K562 (cell line): ENCODE data around the gene SH2B2. TPM values are rescaled to one million over a fixed set of nuclear protein-coding genes. Genes with fewer than 3 reads are reported as not detected.
A peak's percentile ranks its signal among the peaks of the same experiment; 100 is the strongest.

Experiments used
- ARNT ChIP-seq, 2 experiments: fragments of 450-650 bp; IDR thresholded peaks; 2 replicates each; pipeline ENCODE4 v1.6.1; 2016; ENCODE audit warnings: mild to moderate bottlenecking in 1 of 2
- CTBP1 ChIP-seq: fragments of 450-650 bp; IDR thresholded peaks from 2 replicates; pipeline ENCODE4 v1.6.1; 2016; ENCODE audit warnings: borderline replicate concordance
- FIP1L1 ChIP-seq: fragments of 200-400 bp; formaldehyde crosslinking; IDR thresholded peaks from 2 replicates; pipeline ENCODE4 v1.6.1; 2018; ENCODE audit warnings: mild to moderate bottlenecking, low read depth, low read length; ENCODE audit not compliant: poor library complexity, severe bottlenecking
- KLF6 ChIP-seq: fragments of 250-450 bp; sonication (Bioruptor Pico); IDR thresholded peaks from 2 replicates; pipeline ENCODE4 v1.4.0; 2020; ENCODE audit warnings: mild to moderate bottlenecking, moderate library complexity, borderline replicate concordance
- LCOR ChIP-seq: sonication (generic); formaldehyde crosslinking; IDR thresholded peaks from 2 replicates; pipeline ENCODE4 v1.8.0; 2022; ENCODE audit warnings: mild to moderate bottlenecking, missing genetic modification reagents
- MXI1 ChIP-seq: IDR thresholded peaks from 2 replicates; pipeline ENCODE4 v1.6.1; 2011; ENCODE audit warnings: low read depth, mild to moderate bottlenecking, improper control_type of control experiment, low read length
- NKRF ChIP-seq: fragments of 450-650 bp; IDR thresholded peaks from 2 replicates; pipeline ENCODE4 v1.6.1; 2016; ENCODE audit warnings: borderline replicate concordance
- NR1H2 ChIP-seq: sonication (generic); formaldehyde crosslinking; IDR thresholded peaks from 2 replicates; pipeline ENCODE4 v1.4.0; 2020; ENCODE audit warnings: mild to moderate bottlenecking, missing genetic modification reagents
- PTBP1 ChIP-seq: fragments of 200-400 bp; formaldehyde crosslinking; IDR thresholded peaks from 2 replicates; pipeline ENCODE4 v1.6.1; 2017; ENCODE audit warnings: low read depth, low read length
- PTRF ChIP-seq: fragments of 450-650 bp; IDR thresholded peaks from 2 replicates; pipeline ENCODE4 v1.6.1; 2016; ENCODE audit warnings: mild to moderate bottlenecking, missing genetic modification characterization, missing compliant biosample characterization
- SAP30 ChIP-seq: fragments of 200-600 bp; sonication (generic); IDR thresholded peaks from 2 replicates; pipeline ENCODE4 v1.6.1; 2012; ENCODE audit warnings: borderline replicate concordance, low read depth, mild to moderate bottlenecking, moderate library complexity, low read length, control low read depth, inconsistent platforms; ENCODE audit not compliant: insufficient read depth, poor library complexity, severe bottlenecking
- SMAD1 ChIP-seq: fragments of 150-350 bp; IDR thresholded peaks from 2 replicates; pipeline ENCODE4 v1.6.1; 2014; ENCODE audit warnings: low read length, low read depth; ENCODE audit not compliant: partially characterized antibody
- TAF1 ChIP-seq: IDR thresholded peaks from 2 replicates; pipeline ENCODE4 v1.6.1; 2011; ENCODE audit warnings: mild to moderate bottlenecking, low read length, moderate library complexity; ENCODE audit not compliant: insufficient read depth, control insufficient read depth, severe bottlenecking; ENCODE audit errors: extremely low read depth
- TFAP4 ChIP-seq: sonication (generic); formaldehyde crosslinking; IDR thresholded peaks from 2 replicates; pipeline ENCODE4 v1.8.0; 2022; ENCODE audit warnings: missing genetic modification reagents, mild to moderate bottlenecking, moderate library complexity, borderline replicate concordance
- YY1 ChIP-seq, 3 experiments: IDR thresholded peaks; 2 replicates each; pipeline ENCODE4 v1.6.1; 2011; ENCODE audit warnings: low read length in 2 of 3, mild to moderate bottlenecking in 2 of 3, moderate library complexity in 2 of 3, borderline replicate concordance in 1 of 3, control low read depth in 1 of 3, low read depth in 1 of 3; ENCODE audit not compliant: insufficient read depth in 3 of 3, insufficient replicate concordance in 2 of 3, control insufficient read depth in 1 of 3, insufficient read length in 1 of 3; ENCODE audit errors: extremely low read depth in 1 of 3
- ZEB2 ChIP-seq: fragments of 450-650 bp; IDR thresholded peaks from 2 replicates; pipeline ENCODE4 v1.6.1; 2016
- ZNF395 ChIP-seq: fragments of 200-800 bp; sonication (Bioruptor generic); IDR thresholded peaks from 2 replicates; pipeline ENCODE4 v1.6.1; 2017; ENCODE audit warnings: missing genetic modification characterization, missing compliant biosample characterization
- ZNF717 ChIP-seq: fragments of 250-450 bp; sonication (Bioruptor Pico); IDR thresholded peaks from 2 replicates; pipeline ENCODE4 v1.5.0; 2021
- ZNF785 ChIP-seq: fragments of 250-450 bp; sonication (Bioruptor Pico); IDR thresholded peaks from 2 replicates; pipeline ENCODE4 v1.4.0; 2020; ENCODE audit warnings: mild to moderate bottlenecking
- polyA plus RNA-seq, 8 experiments: library from polyadenylated mRNA; depleted of rRNA in 4 of 8; stranded (reverse) in 5 of 8; unstranded in 3 of 8; fragments of >200 nt; fragmentation: Nextera tagmentation in 2 of 8; fragmentation: Illumina TruSeq in 1 of 8; extraction: Ambion mirVana in 2 of 8; extraction: Trizol in 1 of 8; gene quantifications; 2 replicates each; pipeline versions ENCODE4 v1.2.1 to v1.2.3, GENCODE V29; 2011 to 2014; ENCODE audit warnings: inconsistent platforms in 1 of 8, missing spikeins in 1 of 8
- total RNA-seq, 7 experiments: library from RNA; depleted of rRNA in 6 of 7; stranded (reverse); fragments of >200 nt in 6 of 7; fragmentation: Illumina TruSeq in 2 of 7; extraction: Trizol in 2 of 7; gene quantifications; 2 replicates each; pipeline versions ENCODE4 v1.2.1 to v1.2.3, GENCODE V29; 2011 to 2021; ENCODE audit warnings: low replicate concordance in 1 of 7
- TF ChIP-seq, protein P1 (sequence below): fragments of 250-450 bp; sonication (Bioruptor Pico); IDR thresholded peaks from 2 replicates; pipeline ENCODE4 v1.5.1; 2021; ENCODE audit warnings: mild to moderate bottlenecking

The SH2B2 gene
- total and polyA plus RNA-seq, 9 of the 15 experiments (the other 6 are each of a cell fraction or from before 2014, with no cell fraction given) = 0.03 to 0.89 (median 0.07) TPM; not detected in 4

GRCh38 chr7:102279537-102280400 is 6.9 kb upstream of the SH2B2 start (continued):
- TF ChIP-seq LCOR = no peak
- no peak for TF ChIP-seq ZNF785
- TF ChIP-seq, protein P1, sequence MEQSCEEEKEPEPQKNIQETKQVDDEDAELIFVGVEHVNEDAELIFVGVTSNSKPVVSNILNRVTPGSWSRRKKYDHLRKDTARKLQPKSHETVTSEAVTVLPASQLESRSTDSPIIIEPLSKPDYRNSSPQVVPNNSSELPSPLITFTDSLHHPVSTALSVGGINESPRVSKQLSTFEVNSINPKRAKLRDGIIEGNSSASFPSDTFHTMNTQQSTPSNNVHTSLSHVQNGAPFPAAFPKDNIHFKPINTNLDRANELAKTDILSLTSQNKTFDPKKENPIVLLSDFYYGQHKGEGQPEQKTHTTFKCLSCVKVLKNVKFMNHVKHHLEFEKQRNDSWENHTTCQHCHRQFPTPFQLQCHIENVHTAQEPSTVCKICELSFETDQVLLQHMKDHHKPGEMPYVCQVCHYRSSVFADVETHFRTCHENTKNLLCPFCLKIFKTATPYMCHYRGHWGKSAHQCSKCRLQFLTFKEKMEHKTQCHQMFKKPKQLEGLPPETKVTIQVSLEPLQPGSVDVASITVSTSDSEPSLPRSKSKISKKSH (CRISPR knock-in tag) = no peak
- TF ChIP-seq TAF1 = no peak
- no peak for TF ChIP-seq MXI1
- TF ChIP-seq NR1H2 (CRISPR knock-in tag) = 0 out of 2 replicates have a peak, but pooled peaks have one; percentile 14
- no peak for TF ChIP-seq ZNF395
- TF ChIP-seq FIP1L1 = no peak
- no peak for TF ChIP-seq SMAD1
- no peak for TF ChIP-seq NKRF
- TF ChIP-seq KLF6 = no peak
- peak in 1 of 3 experiments; percentile 47 for TF ChIP-seq YY1 (IDR thresholded peaks at IDR 0.05; ENCODE audit: borderline replicate concordance in 1 of 3, control insufficient read depth in 1 of 3, extremely low read depth in 1 of 3, insufficient read depth in 3 of 3, insufficient read length in 1 of 3, insufficient replicate concordance in 2 of 3, low read depth in 1 of 3, low read length in 2 of 3)
- no peak for TF ChIP-seq SAP30
- no peak for TF ChIP-seq ZEB2
- TF ChIP-seq ARNT (IDR thresholded peaks at IDR 0.05) = no peak
- TF ChIP-seq PTRF (tag) = no peak
- TF ChIP-seq TFAP4 (CRISPR knock-in tag) = peak; percentile 89
- no peak for TF ChIP-seq ZNF717 (CRISPR knock-in tag)
- no peak for TF ChIP-seq PTBP1
- TF ChIP-seq CTBP1 = peak; percentile 39; the same call in 1 of the 2 replicates
